H9 (cell line): ENCODE data around the gene WDR59. TPM values are rescaled to one million over a fixed set of nuclear protein-coding genes. Genes with fewer than 3 reads are reported as not detected.

ENCODE experiments used
- DNase-seq: peaks from one replicate; pipeline ENCODE4 v3.0.0-alpha.2; 2017
- H2AFZ ChIP-seq: one replicate; pipeline ENCODE4 v1.6.1; 2013; ENCODE audit warnings: mild to moderate bottlenecking, low read length, control low read depth, moderate library complexity
- H2AK5ac ChIP-seq: 2 replicates; pipeline ENCODE4 v1.6.1; 2013; ENCODE audit warnings: low read length, control low read depth, mixed read lengths; ENCODE audit not compliant: insufficient read length
- H2BK120ac ChIP-seq: one replicate; pipeline ENCODE4 v1.6.1; 2013; ENCODE audit warnings: low read depth, mild to moderate bottlenecking, low read length, control low read depth, inconsistent platforms; ENCODE audit not compliant: poor library complexity, severe bottlenecking
- H2BK12ac ChIP-seq: 2 replicates; pipeline ENCODE4 v1.6.1; 2013; ENCODE audit warnings: low read length, control low read depth, mixed read lengths, low read depth; ENCODE audit not compliant: insufficient read length
- H2BK15ac ChIP-seq: 2 replicates; pipeline ENCODE4 v1.6.1; 2013; ENCODE audit warnings: low read depth, low read length, control low read depth
- H2BK20ac ChIP-seq: one replicate; pipeline ENCODE4 v1.6.1; 2013; ENCODE audit warnings: low read depth, mild to moderate bottlenecking, low read length, control low read depth, inconsistent platforms; ENCODE audit not compliant: poor library complexity, severe bottlenecking
- H2BK5ac ChIP-seq: 2 replicates; pipeline ENCODE4 v1.6.1; 2013; ENCODE audit warnings: low read length, control low read depth, mixed read lengths; ENCODE audit not compliant: insufficient read length
- H3K14ac ChIP-seq: 2 replicates; pipeline ENCODE4 v1.6.1; 2013; ENCODE audit warnings: low read length, control low read depth; ENCODE audit not compliant: insufficient read depth
- H3K18ac ChIP-seq: 2 replicates; pipeline ENCODE4 v1.6.1; 2013; ENCODE audit warnings: low read depth, mild to moderate bottlenecking, mixed read lengths, low read length, control low read depth; ENCODE audit not compliant: insufficient read length
- H3K23ac ChIP-seq: 2 replicates; pipeline ENCODE4 v1.6.1; 2013; ENCODE audit warnings: low read length, control low read depth, mixed read lengths, low read depth; ENCODE audit not compliant: insufficient read length
- H3K23me2 ChIP-seq: 2 replicates; pipeline ENCODE4 v1.6.1; 2013; ENCODE audit warnings: low read depth, mild to moderate bottlenecking, mixed read lengths, low read length, control low read depth; ENCODE audit not compliant: insufficient read length, poor library complexity, severe bottlenecking
- H3K27ac ChIP-seq: 2 replicates; pipeline ENCODE4 v1.5.1; 2013; ENCODE audit warnings: low read length, control low read depth, mixed read lengths, low read depth; ENCODE audit not compliant: insufficient read length
- H3K27me3 ChIP-seq: 2 replicates; pipeline ENCODE4 v1.6.1; 2013; ENCODE audit warnings: low read length, control low read depth, inconsistent platforms; ENCODE audit not compliant: insufficient read depth
- H3K4ac ChIP-seq: 2 replicates; pipeline ENCODE4 v1.6.1; 2013; ENCODE audit warnings: low read depth, mild to moderate bottlenecking, control low read depth, inconsistent platforms, low read length, moderate library complexity
- H3K4me1 ChIP-seq: 2 replicates; pipeline ENCODE4 v1.6.1; 2013; ENCODE audit warnings: low read length, control low read depth, inconsistent platforms; ENCODE audit not compliant: insufficient read depth
- H3K4me2 ChIP-seq: 2 replicates; pipeline ENCODE4 v1.6.1; 2013; ENCODE audit warnings: low read length, control low read depth, mixed read lengths; ENCODE audit not compliant: insufficient read length, insufficient read depth
- H3K56ac ChIP-seq: 2 replicates; pipeline ENCODE4 v1.6.1; 2013; ENCODE audit warnings: low read depth, mild to moderate bottlenecking, mixed read lengths, low read length, control low read depth; ENCODE audit not compliant: insufficient read length
- H3K79me1 ChIP-seq: 2 replicates; pipeline ENCODE4 v1.6.1; 2013; ENCODE audit warnings: low read depth, mild to moderate bottlenecking, moderate library complexity, low read length, control low read depth, inconsistent platforms; ENCODE audit not compliant: insufficient read depth, poor library complexity, severe bottlenecking
- H3K79me2 ChIP-seq: 2 replicates; pipeline ENCODE4 v1.6.1; 2013; ENCODE audit warnings: low read length, control low read depth, inconsistent platforms; ENCODE audit not compliant: insufficient read depth
- H3K9ac ChIP-seq: 2 replicates; pipeline ENCODE4 v1.6.1; 2013; ENCODE audit warnings: low read length, control low read depth, mixed read lengths; ENCODE audit not compliant: insufficient read length; ENCODE audit errors: extremely low read depth
- H3K9me3 ChIP-seq: one replicate; pipeline ENCODE4 v1.6.1; 2013; ENCODE audit warnings: low read depth, low read length, inconsistent platforms; ENCODE audit not compliant: control insufficient read depth
- H3T11ph ChIP-seq: one replicate; pipeline ENCODE4 v1.6.1; 2013; ENCODE audit warnings: mild to moderate bottlenecking, low read length, control low read depth, inconsistent platforms
- H4K20me1 ChIP-seq: one replicate; pipeline ENCODE4 v1.6.1; 2013; ENCODE audit not compliant: control insufficient read depth, insufficient read length, insufficient read depth
- H4K5ac ChIP-seq: 2 replicates; pipeline ENCODE4 v1.6.1; 2013; ENCODE audit warnings: low read depth, mild to moderate bottlenecking, mixed read lengths, low read length, control low read depth; ENCODE audit not compliant: insufficient read length
- H4K8ac ChIP-seq: replicated peaks from 2 replicates; pipeline ENCODE4 v1.6.1; 2013; ENCODE audit warnings: low read length, control low read depth, mixed read lengths, low read depth; ENCODE audit not compliant: insufficient read length
- H4K91ac ChIP-seq: 2 replicates; pipeline ENCODE4 v1.6.1; 2013; ENCODE audit warnings: low read depth, mild to moderate bottlenecking, moderate library complexity, mixed read lengths, low read length, control low read depth; ENCODE audit not compliant: insufficient read length
- H3K27ac Mint-ChIP-seq, 3 experiments: 2 replicates in 2 of 3; 3 replicates in 1 of 3; pipeline ENCODE4 v1.8.0; 2020 to 2021; ENCODE audit warnings: mixed read lengths in 3 of 3, mild to moderate bottlenecking in 1 of 3, moderate library complexity in 1 of 3
- H3K27me3 Mint-ChIP-seq: 2 replicates; pipeline ENCODE4 v1.8.0; 2021; ENCODE audit warnings: low read depth, mild to moderate bottlenecking, moderate library complexity, mixed read lengths
- H3K36me3 Mint-ChIP-seq, 3 experiments: 2 replicates in 2 of 3; 3 replicates in 1 of 3; pipeline ENCODE4 v1.8.0; 2020 to 2021; ENCODE audit warnings: low read depth in 3 of 3, mixed read lengths in 3 of 3; ENCODE audit not compliant: insufficient read depth in 1 of 3
- H3K4me1 Mint-ChIP-seq, 2 experiments: 2 replicates each; pipeline ENCODE4 v1.8.0; 2020; ENCODE audit warnings: mixed read lengths in 2 of 2
- H3K4me3 Mint-ChIP-seq, 2 experiments: 2 replicates in 1 of 2; 3 replicates in 1 of 2; pipeline ENCODE4 v1.8.0; 2020 to 2021; ENCODE audit warnings: mild to moderate bottlenecking in 2 of 2, mixed read lengths in 2 of 2, moderate library complexity in 1 of 2
- H3K9me3 Mint-ChIP-seq, 2 experiments: 2 replicates in 1 of 2; 3 replicates in 1 of 2; pipeline ENCODE4 v1.8.0; 2020; ENCODE audit warnings: mild to moderate bottlenecking in 2 of 2, mixed read lengths in 2 of 2, moderate library complexity in 1 of 2
- CTCF ChIP-seq: fragments of 200-600 bp; sonication (generic); conservative IDR thresholded peaks from 3 replicates; pipeline ENCODE4 v1.8.0; 2021; ENCODE audit warnings: antibody characterized with exemption, mild to moderate bottlenecking
- WGBS: extraction: QIAGEN DNeasy Blood & Tissue Kit; methylation state at CpG from one replicate; pipeline ENCODE4 v1.1.7; 2013; ENCODE audit warnings: missing lambda C conversion rate, low lambda C conversion rate, mixed read lengths; ENCODE audit not compliant: insufficient read length; ENCODE audit errors: extremely low coverage; 5-methylcytosine and 5-hydroxymethylcytosine counted together
- total RNA-seq: library from RNA; stranded (reverse); gene quantifications from 2 replicates; pipeline ENCODE4 v1.2.1, GENCODE V29; 2021

Gene WDR59
- total RNA-seq, 1 experiment from 2014 or later, result 97.5 TPM

GRCh38 chr16:75010427-75010826 is 25.5 kb upstream of the WDR59 start:
- Mint-ChIP-seq H3K4me1 (peaks cover 14 to 20% of the 10 kb centered on the region in 2 experiments), H3K4me3 (no peak overlapping the region), H3K36me3 (peaks cover 0 to 10% (median 2%) of the 10 kb centered on the region in 3 experiments; a peak in 3 of 7 replicates), H3K27ac (no peak overlapping the region), H3K27me3 (no peaks in the 10 kb centered on the region), H3K9me3 (peaks cover 0 to 2% of the 10 kb centered on the region in 2 experiments; a peak in 1 of 5 replicates)
- Histone ChIP-seq H3K56ac (no peak overlapping the region), H3K9me3 (no peaks in the 10 kb centered on the region), H2BK12ac (no peak overlapping the region), H3K4ac (no peak overlapping the region), H2AFZ (no peak overlapping the region), H2BK5ac (no peak overlapping the region), H3K79me1 (peaks cover 11% of the 10 kb centered on the region), H4K8ac (no peak overlapping the region), H3K9ac (no peak overlapping the region), H3K23me2 (no peaks in the 10 kb centered on the region), H3K4me2 (no peak overlapping the region), H2BK20ac (no peak overlapping the region), H2BK120ac (no peak overlapping the region), H3K27ac (no peak overlapping the region), H3K14ac (no peak overlapping the region), H4K91ac (no peak overlapping the region), H2AK5ac (no peak overlapping the region), H4K5ac (no peak overlapping the region), H3K79me2 (peaks cover 17% of the 10 kb centered on the region; the same call in 1 of the 2 replicates), H3K4me1 (peaks cover 7% of the 10 kb centered on the region; the same call in 1 of the 2 replicates), H3T11ph (no peak overlapping the region), H3K27me3 (no peaks in the 10 kb centered on the region), H2BK15ac (no peak overlapping the region), H3K18ac (no peak overlapping the region), H4K20me1 (no peaks in the 10 kb centered on the region), H3K23ac (no peak overlapping the region)
- TF ChIP-seq CTCF, result no peak
- WGBS, result no CpG with 5 or more reads among the region's 3 CpGs
- no peak for DNase-seq
